HT-29 (cell line): Measurements from ENCODE around the gene ORM1. TPM values are rescaled to one million over a fixed set of nuclear protein-coding genes. Genes with fewer than 3 reads are reported as not detected.
"Not testable (repeated sequence)": the region's sequence is repeated elsewhere in the genome, so short reads cannot be mapped to it uniquely, and the experiment has no call there.

Experiments
- DNase-seq: peaks from one replicate; pipeline ENCODE4 v3.0.0-alpha.2; 2015; ENCODE audit warnings: low spot score
- total RNA-seq: library from RNA; depleted of rRNA; stranded (reverse); fragments of >200 nt; shearing (Covaris generic); gene quantifications from 2 replicates; pipeline ENCODE4 v1.2.3, GENCODE V29; 2014; rRNA removed

The ORM1 gene
- not detected in 2 replicates for total RNA-seq

- not testable (repeated sequence) for DNase-seq
Measured at GRCh38 chr9:114322831-114323531, at the start of gene ORM1. Gene ORM1, plus strand, starts transcription at chr9:114323098. Its CDS starts 36 bp downstream, at chr9:114323134.

GRCh38 chr9:114273461-114273881 lies 49.4 kb upstream of the ORM1 start:
- no peak for DNase-seq

GRCh38 chr9:114274217-114274616 lies 48.7 kb upstream of the ORM1 start:
- no peak for DNase-seq

- no peak for DNase-seq
Measured at GRCh38 chr9:114275246-114276004, 47.5 kb upstream of the ORM1 start.

GRCh38 chr9:114276908-114277821 lies 45.7 kb upstream of the ORM1 start:
- DNase-seq = no peak

- DNase-seq = no peak
Measured at GRCh38 chr9:114278356-114278755, 44.5 kb upstream of the ORM1 start.

GRCh38 chr9:114278881-114279570 lies 43.9 kb upstream of the ORM1 start:
- DNase-seq = peak; percentile 56

GRCh38 chr9:114279693-114280092 lies 43.2 kb upstream of the ORM1 start:
- DNase-seq = no peak

GRCh38 chr9:114280636-114281472 lies 42.0 kb upstream of the ORM1 start:
- no peak for DNase-seq

GRCh38 chr9:114281473-114282103 lies 41.3 kb upstream of the ORM1 start:
- no peak for DNase-seq

GRCh38 chr9:114282104-114282485 lies 40.8 kb upstream of the ORM1 start:
- DNase-seq = no peak

- no peak for DNase-seq
Measured at GRCh38 chr9:114282507-114282906, 40.4 kb upstream of the ORM1 start.

GRCh38 chr9:114282926-114283325 lies 40.0 kb upstream of the ORM1 start:
- DNase-seq = no peak

- no peak for DNase-seq
Measured at GRCh38 chr9:114283551-114284111, 39.3 kb upstream of the ORM1 start.

- no peak for DNase-seq
Measured at GRCh38 chr9:114284316-114285060, 38.4 kb upstream of the ORM1 start.

GRCh38 chr9:114285166-114285867 lies 37.6 kb upstream of the ORM1 start:
- no peak for DNase-seq

- DNase-seq = no peak
Measured at GRCh38 chr9:114286146-114286679, 36.7 kb upstream of the ORM1 start.
